IPS-18a (cell line): ENCODE measurements around the gene DIABLO.

Source experiments
- H3K27ac ChIP-seq: one replicate; pipeline ENCODE4 v1.5.1; 2013; ENCODE audit warnings: low read length
- H3K27me3 ChIP-seq: one replicate; pipeline ENCODE4 v1.6.1; 2013; ENCODE audit warnings: mild to moderate bottlenecking, low read length; ENCODE audit not compliant: control insufficient read depth, insufficient read depth
- H3K36me3 ChIP-seq: one replicate; pipeline ENCODE4 v1.6.1; 2013; ENCODE audit warnings: low read depth, low read length; ENCODE audit not compliant: control insufficient read depth
- H3K4me1 ChIP-seq: one replicate; pipeline ENCODE4 v1.6.1; 2013; ENCODE audit warnings: low read depth, low read length; ENCODE audit not compliant: control insufficient read depth
- H3K4me3 ChIP-seq: one replicate; pipeline ENCODE4 v1.5.1; 2013; ENCODE audit warnings: low read length
- H3K9ac ChIP-seq: one replicate; pipeline ENCODE4 v1.6.1; 2013; ENCODE audit warnings: mild to moderate bottlenecking, low read length, moderate library complexity
- H3K9me3 ChIP-seq: one replicate; pipeline ENCODE4 v1.6.1; 2013; ENCODE audit warnings: low read depth, low read length; ENCODE audit not compliant: control insufficient read depth

The DIABLO gene

DNA sequence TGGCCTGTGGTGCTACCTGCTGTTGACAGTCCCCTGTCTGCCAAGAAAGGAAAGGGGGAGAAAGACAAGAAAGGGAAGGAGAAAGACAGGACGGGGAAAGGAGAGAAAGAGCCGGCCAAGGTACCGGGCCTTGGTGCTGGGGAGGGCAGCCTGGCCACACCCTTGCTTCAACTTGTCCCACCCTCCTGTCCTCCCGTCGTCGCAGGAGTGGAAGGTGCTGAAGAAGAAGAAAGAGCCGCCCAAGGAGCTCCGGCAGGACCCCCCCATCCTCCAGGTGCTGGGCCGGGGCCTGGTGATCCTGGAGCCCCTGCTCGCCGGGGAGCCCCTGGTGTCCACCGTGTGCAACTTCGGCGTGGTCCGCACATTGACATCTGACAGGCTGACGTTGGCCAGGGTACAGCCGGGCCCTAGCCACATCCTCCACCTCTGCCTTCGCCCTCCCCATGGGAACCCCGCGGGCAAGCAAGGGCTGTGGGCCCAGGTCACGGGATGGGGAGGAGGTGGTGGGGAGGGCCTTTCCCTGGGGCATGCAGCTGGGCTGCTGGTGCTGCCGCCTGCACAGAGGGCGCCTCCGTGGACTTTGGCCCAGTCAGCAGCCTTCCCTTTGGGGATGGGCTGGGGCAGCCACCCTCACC is 25.2 kb downstream of the DIABLO start:
- Histone ChIP-seq H3K9ac (no peak overlapping the region), H3K4me1 (no peaks in the 10 kb centered on the region), H3K36me3 (no peaks in the 10 kb centered on the region), H3K9me3 (no peaks in the 10 kb centered on the region), H3K4me3 (no peak overlapping the region), H3K27ac (no peak overlapping the region), H3K27me3 (peaks cover 46% of the 10 kb centered on the region)

GRCh38 chr12:122199484-122200355 is 26.1 kb downstream of the DIABLO start:
- Histone ChIP-seq H3K9me3 (no peaks in the 10 kb centered on the region), H3K4me1 (no peaks in the 10 kb centered on the region)

DNA sequence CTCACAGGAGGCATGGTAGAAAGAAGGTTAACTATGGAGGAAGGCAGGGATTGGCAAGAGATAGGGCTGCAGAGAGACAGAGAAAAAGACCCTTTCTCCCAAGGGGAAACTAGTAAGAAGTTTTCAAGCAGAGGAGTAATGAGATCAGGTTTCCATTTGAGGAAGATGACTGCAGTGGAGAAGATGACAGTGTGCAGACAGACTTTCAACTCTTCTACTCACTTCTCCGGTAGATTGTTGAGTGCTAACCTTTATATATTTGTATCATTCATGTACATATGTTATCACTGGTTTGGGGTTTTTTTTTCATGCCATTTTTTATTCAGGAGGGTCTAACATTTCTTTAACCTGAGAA is 28.3 kb downstream of the DIABLO start:
- no peak overlapping the region for H3K27ac ChIP-seq
- H3K9ac ChIP-seq = no peak overlapping the region
- no peaks in the 10 kb centered on the region for H3K4me1 ChIP-seq
- H3K36me3 ChIP-seq = no peaks in the 10 kb centered on the region
- no peaks in the 10 kb centered on the region for H3K9me3 ChIP-seq
- peaks cover 18% of the 10 kb centered on the region for H3K27me3 ChIP-seq
- no peak overlapping the region for H3K4me3 ChIP-seq

More at GRCh38 chr12:122199484-122200355, 26.1 kb downstream of the DIABLO start:
- no peak overlapping the region for H3K27ac ChIP-seq
- peaks cover 37% of the 10 kb centered on the region for H3K27me3 ChIP-seq
- H3K4me3 ChIP-seq = no peak overlapping the region
- H3K36me3 ChIP-seq = no peaks in the 10 kb centered on the region
- H3K9ac ChIP-seq = no peak overlapping the region

- no peak overlapping the region for H3K4me3 ChIP-seq
- H3K27me3 ChIP-seq = peaks cover 4% of the 10 kb centered on the region
- H3K9me3 ChIP-seq = no peaks in the 10 kb centered on the region
- H3K36me3 ChIP-seq = no peaks in the 10 kb centered on the region
- no peak overlapping the region for H3K9ac ChIP-seq
- no peaks in the 10 kb centered on the region for H3K4me1 ChIP-seq
- no peak overlapping the region for H3K27ac ChIP-seq
Measured at GRCh38 chr12:122195405-122195804, 30.4 kb downstream of the DIABLO start.

- Histone ChIP-seq H3K27me3 (peaks cover 2% of the 10 kb centered on the region), H3K36me3 (no peaks in the 10 kb centered on the region)
Measured at GRCh38 chr12:122194804-122195203, 31.0 kb downstream of the DIABLO start.

DNA sequence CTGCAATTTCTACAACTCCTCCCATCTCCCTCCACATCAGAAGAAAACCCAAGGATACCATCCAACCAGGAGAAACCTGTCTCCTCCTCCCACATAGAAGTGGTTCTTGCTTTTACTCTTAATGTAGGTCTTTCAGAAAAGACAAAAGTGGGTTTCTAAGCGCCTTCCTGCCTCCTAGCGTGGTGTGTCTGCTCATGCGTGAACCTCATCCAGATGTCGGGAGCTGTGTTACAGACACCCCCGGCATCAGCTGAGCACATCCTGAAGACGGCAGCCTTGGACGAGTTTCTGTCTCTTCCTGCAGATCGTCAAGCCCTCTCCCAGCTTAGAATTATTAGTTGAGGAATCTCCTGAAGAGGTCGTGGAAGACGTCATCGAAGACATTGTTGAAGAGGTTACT is 33.4 kb downstream of the DIABLO start:
- no peaks in the 10 kb centered on the region for H3K36me3 ChIP-seq
- no peaks in the 10 kb centered on the region for H3K27me3 ChIP-seq
- no peak overlapping the region for H3K9ac ChIP-seq

More at GRCh38 chr12:122194804-122195203, 31.0 kb downstream of the DIABLO start:
- Histone ChIP-seq H3K4me1 (no peaks in the 10 kb centered on the region), H3K9me3 (no peaks in the 10 kb centered on the region), H3K9ac (no peak overlapping the region), H3K27ac (no peak overlapping the region), H3K4me3 (no peak overlapping the region)

DNA sequence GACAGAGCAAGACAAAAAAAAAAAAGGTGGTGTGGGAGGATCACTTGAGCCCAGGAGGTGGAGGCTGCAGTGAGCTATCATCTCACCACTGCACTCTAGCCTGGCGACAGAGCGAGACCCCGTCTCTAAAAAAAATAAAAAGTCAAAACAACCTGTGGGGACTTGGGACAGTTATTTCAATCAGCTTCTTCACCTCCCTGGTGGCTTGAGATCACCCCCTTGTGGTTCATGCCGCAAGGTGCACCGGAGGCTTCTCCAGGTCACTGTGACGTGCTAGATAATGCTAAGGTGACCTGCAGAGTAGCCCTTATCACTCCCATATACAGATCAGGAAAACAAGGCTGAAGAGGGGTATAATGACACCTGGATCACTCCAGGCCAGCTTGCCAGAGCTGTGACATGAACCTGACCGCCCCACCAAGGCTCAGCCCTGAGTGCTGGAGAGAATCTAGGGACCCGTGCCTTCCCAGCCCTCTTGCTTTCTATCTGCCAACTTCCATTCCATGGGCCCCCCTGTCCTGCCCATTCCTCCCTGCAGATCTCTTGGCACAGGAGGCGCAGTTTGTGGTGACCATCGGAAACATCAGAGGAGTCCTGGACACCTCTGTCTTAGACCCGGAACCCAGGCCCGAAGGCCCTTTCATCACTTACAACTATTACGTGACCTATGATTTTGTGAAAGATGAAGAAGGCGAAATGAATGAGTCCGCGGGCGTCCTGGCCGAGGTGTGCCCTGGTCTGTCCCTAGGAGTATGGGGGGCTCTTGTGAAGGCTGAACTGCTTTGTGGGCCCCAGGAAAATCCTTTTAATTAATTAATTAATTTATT is 34.8 kb downstream of the DIABLO start:
- Histone ChIP-seq H3K4me3 (no peak overlapping the region), H3K4me1 (no peaks in the 10 kb centered on the region), H3K9me3 (no peaks in the 10 kb centered on the region), H3K36me3 (no peaks in the 10 kb centered on the region), H3K9ac (no peak overlapping the region), H3K27ac (no peak overlapping the region), H3K27me3 (no peaks in the 10 kb centered on the region)

More for the DNA sequence above, 33.4 kb downstream of the DIABLO start:
- H3K4me1 ChIP-seq = no peaks in the 10 kb centered on the region
- H3K4me3 ChIP-seq = no peak overlapping the region
- no peak overlapping the region for H3K27ac ChIP-seq
- no peaks in the 10 kb centered on the region for H3K9me3 ChIP-seq

GRCh38 chr12:122189626-122190475 is 36.0 kb downstream of the DIABLO start:
- H3K9ac ChIP-seq = no peak overlapping the region

DNA sequence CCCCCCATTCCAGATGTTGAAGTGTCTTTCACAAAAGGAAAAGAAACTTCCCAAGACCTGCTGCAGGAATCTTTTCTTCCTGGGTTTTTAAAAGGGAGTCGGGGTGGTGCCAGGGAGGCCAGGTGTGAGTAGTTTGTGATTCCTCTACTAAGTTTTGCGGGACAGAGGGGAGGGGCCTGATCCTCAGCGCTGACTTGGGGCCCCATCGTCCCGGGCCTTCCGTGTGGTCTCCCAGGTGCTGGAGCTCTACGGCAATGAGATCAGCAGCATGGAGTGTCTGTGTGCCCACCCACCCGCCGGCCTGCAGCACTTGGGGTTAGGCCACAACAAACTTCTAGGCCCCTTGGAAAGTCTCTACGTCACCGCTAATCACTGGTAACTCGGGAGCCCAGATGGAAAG is 38.4 kb downstream of the DIABLO start:
- H3K36me3 ChIP-seq = no peaks in the 10 kb centered on the region
- no peak overlapping the region for H3K27ac ChIP-seq
- no peak overlapping the region for H3K4me3 ChIP-seq
- H3K27me3 ChIP-seq = peaks cover 22% of the 10 kb centered on the region
- H3K9me3 ChIP-seq = no peaks in the 10 kb centered on the region
- H3K9ac ChIP-seq = no peak overlapping the region
- no peaks in the 10 kb centered on the region for H3K4me1 ChIP-seq

More at GRCh38 chr12:122189626-122190475, 36.0 kb downstream of the DIABLO start:
- Histone ChIP-seq H3K36me3 (no peaks in the 10 kb centered on the region), H3K4me1 (no peaks in the 10 kb centered on the region), H3K9me3 (no peaks in the 10 kb centered on the region), H3K27ac (no peak overlapping the region), H3K27me3 (no peaks in the 10 kb centered on the region), H3K4me3 (no peak overlapping the region)

- H3K9me3 ChIP-seq = no peaks in the 10 kb centered on the region
- no peaks in the 10 kb centered on the region for H3K36me3 ChIP-seq
Measured at GRCh38 chr12:122185494-122186082, 40.3 kb downstream of the DIABLO start.

More at GRCh38 chr12:122185494-122186082, 40.3 kb downstream of the DIABLO start:
- Histone ChIP-seq H3K27ac (no peak overlapping the region), H3K27me3 (peaks cover 22% of the 10 kb centered on the region), H3K9ac (no peak overlapping the region), H3K4me1 (no peaks in the 10 kb centered on the region), H3K4me3 (no peak overlapping the region)
